A549 (cell line): ENCODE measurements around the gene PPIC. TPM values are rescaled to one million over a fixed set of nuclear protein-coding genes. Genes with fewer than 3 reads are reported as not detected.

Source experiments
- ATAC-seq, 2 experiments: fragments of 200-7000 bp in 1 of 2; fragments of >200 bp in 1 of 2; cut with Nextera tagmentation in 1 of 2; cut with Tn5 transposase in 1 of 2; 3 replicates each; pipeline versions ENCODE4 v1.8.0 to v1.9.1; 2018 to 2020; ENCODE audit warnings: mild to moderate bottlenecking in 1 of 2, moderate library complexity in 1 of 2
- CTCF ChIA-PET: fragments of 300-600 bp; sonication (Branson Sonifier 250); formaldehyde crosslinking; extraction: SDS; loops from one replicate; lab custom pipeline; 2021; ENCODE audit warnings: antibody characterized with exemption, inconsistent platforms; lab: Yijun Ruan, JAX
- POLR2A ChIA-PET: fragments of 350-600 bp; formaldehyde crosslinking; extraction: SDS; loops from one replicate; lab custom pipeline; 2021; ENCODE audit warnings: antibody characterized with exemption, inconsistent platforms; lab: Yijun Ruan, JAX
- DNase-seq, 2 experiments: peaks; one replicate each; pipeline versions ENCODE4 v3.0.0 to v3.0.0-alpha.2; 2011 to 2016; ENCODE audit warnings: low read depth in 1 of 2, low spot score in 1 of 2
- FAIRE-seq: peaks from 2 replicates; lab custom pipeline; 2011; peaks lifted over from hg19 to GRCh38; lab: Jason Lieb, UNC
- H3K27ac ChIP-seq, 2 experiments: fragments of >200 bp; sonication (Bioruptor Twin); formaldehyde crosslinking; 3 replicates each; pipeline ENCODE4 v1.5.1; 2016 to 2017
- H3K4me1 ChIP-seq: fragments of >200 bp; sonication (Bioruptor Twin); formaldehyde crosslinking; 3 replicates; pipeline ENCODE4 v1.6.1; 2016
- H3K4me2 ChIP-seq: fragments of >200 bp; sonication (Bioruptor Twin); formaldehyde crosslinking; 3 replicates; pipeline ENCODE4 v1.6.1; 2016
- H3K4me3 ChIP-seq: fragments of >200 bp; sonication (Bioruptor Twin); formaldehyde crosslinking; 3 replicates; pipeline ENCODE4 v1.5.1; 2016
- H3K9me3 ChIP-seq: fragments of >200 bp; sonication (Bioruptor Twin); formaldehyde crosslinking; 3 replicates; pipeline ENCODE4 v1.6.1; 2016
- CBX2 ChIP-seq: fragments of 200-600 bp; sonication (generic); IDR thresholded peaks from 2 replicates; pipeline ENCODE4 v1.6.1; 2016; ENCODE audit warnings: low read depth, mild to moderate bottlenecking, borderline replicate concordance
- CHD2 ChIP-seq: fragments of 150-350 bp; IDR thresholded peaks from 2 replicates; pipeline ENCODE4 v1.6.1; 2014; ENCODE audit warnings: low read length; ENCODE audit not compliant: partially characterized antibody
- EP300 ChIP-seq, 2 experiments: fragments of >200 bp; sonication (Bioruptor Twin); formaldehyde crosslinking; IDR thresholded peaks; 2 replicates in 1 of 2; 3 replicates in 1 of 2; pipeline ENCODE4 v1.6.1; 2016 to 2017
- ESRRA ChIP-seq: fragments of 150-350 bp; IDR thresholded peaks from 2 replicates; pipeline ENCODE4 v1.6.1; 2014; ENCODE audit warnings: mild to moderate bottlenecking, low read length, borderline replicate concordance
- FOSL2 ChIP-seq, 2 experiments: fragments of 450-650 bp in 1 of 2; fragments of >200 bp in 1 of 2; sonication (Bioruptor Twin) in 1 of 2; formaldehyde crosslinking; IDR thresholded peaks; 2 replicates each; pipeline versions ENCODE4 v1.5.0 to v1.6.1; 2016 to 2020; ENCODE audit warnings: mild to moderate bottlenecking in 1 of 2, moderate library complexity in 1 of 2
- FOXS1 ChIP-seq: fragments of 250-450 bp; sonication (Bioruptor Pico); IDR thresholded peaks from 2 replicates; pipeline ENCODE4 v1.5.0; 2020; ENCODE audit warnings: mild to moderate bottlenecking, moderate library complexity
- HEYL ChIP-seq: fragments of 250-450 bp; sonication (Bioruptor Pico); IDR thresholded peaks from 2 replicates; pipeline ENCODE4 v1.8.0; 2021; ENCODE audit warnings: mild to moderate bottlenecking, moderate library complexity
- HOXB5 ChIP-seq: fragments of 250-450 bp; sonication (Bioruptor Pico); IDR thresholded peaks from 2 replicates; pipeline ENCODE4 v1.5.0; 2020; ENCODE audit warnings: mild to moderate bottlenecking, moderate library complexity
- JUN ChIP-seq, 2 experiments: fragments of >200 bp; sonication (Bioruptor Twin); formaldehyde crosslinking; IDR thresholded peaks; 2 replicates in 1 of 2; 3 replicates in 1 of 2; pipeline ENCODE4 v1.6.1; 2016 to 2017
- MAFK ChIP-seq: fragments of 450-650 bp; IDR thresholded peaks from 2 replicates; pipeline ENCODE4 v1.6.1; 2014; ENCODE audit not compliant: partially characterized antibody
- MYC ChIP-seq: IDR thresholded peaks from 2 replicates; pipeline ENCODE4 v1.6.1; 2012; ENCODE audit warnings: mild to moderate bottlenecking, inconsistent platforms, low read length, improper control_type of control experiment, borderline replicate concordance
- NPAS2 ChIP-seq: fragments of 250-450 bp; sonication (Bioruptor Pico); IDR thresholded peaks from 2 replicates; pipeline ENCODE4 v1.8.0; 2022; ENCODE audit warnings: mild to moderate bottlenecking, moderate library complexity, borderline replicate concordance
- NR3C1 ChIP-seq: fragments of >200 bp; sonication (Bioruptor Twin); formaldehyde crosslinking; IDR thresholded peaks from 3 replicates; pipeline ENCODE4 v1.6.1; 2017
- POLR2A ChIP-seq: IDR thresholded peaks from 2 replicates; pipeline ENCODE4 v1.6.1; 2012; ENCODE audit warnings: mild to moderate bottlenecking, low read length
- RNF2 ChIP-seq: fragments of 200-600 bp; sonication (generic); IDR thresholded peaks from 2 replicates; pipeline ENCODE4 v1.6.1; 2016; ENCODE audit warnings: low read depth, mild to moderate bottlenecking, antibody characterized with exemption, moderate library complexity, borderline replicate concordance
- SREBF2 ChIP-seq: fragments of 450-650 bp; IDR thresholded peaks from 2 replicates; pipeline ENCODE4 v1.6.1; 2014; ENCODE audit warnings: mild to moderate bottlenecking, moderate library complexity
- TP53 ChIP-seq: fragments of 250-450 bp; sonication (Bioruptor Pico); IDR thresholded peaks from 2 replicates; pipeline ENCODE4 v1.5.0; 2021; ENCODE audit warnings: mild to moderate bottlenecking, moderate library complexity
- ZC3H11A ChIP-seq: fragments of 450-650 bp; IDR thresholded peaks from 2 replicates; pipeline ENCODE4 v1.6.1; 2014; ENCODE audit warnings: antibody characterized with exemption, mild to moderate bottlenecking
- ZFP36 ChIP-seq: fragments of 450-650 bp; IDR thresholded peaks from 2 replicates; pipeline ENCODE4 v1.6.1; 2014; ENCODE audit warnings: borderline replicate concordance; ENCODE audit not compliant: partially characterized antibody
- ZNF302 ChIP-seq: fragments of 250-450 bp; sonication (Bioruptor Pico); IDR thresholded peaks from 2 replicates; pipeline ENCODE4 v1.9.0; 2021; ENCODE audit warnings: inconsistent platforms, mild to moderate bottlenecking, moderate library complexity
- WGBS: methylation state at CpG from one replicate; pipeline ENCODE4 v1.1.6; 2017; ENCODE audit errors: missing lambda C conversion rate; 5-methylcytosine and 5-hydroxymethylcytosine counted together
- polyA plus RNA-seq, 4 experiments: library from polyadenylated mRNA; depleted of rRNA in 3 of 4; stranded (reverse); fragments of >200 nt; fragmentation: RNase III in 1 of 4; extraction: RNeasy Plus Mini Kit Qiagen cat#74134 plus additional on column Dnase treatment in 1 of 4; gene quantifications; 2 replicates in 3 of 4; 3 replicates in 1 of 4; pipeline ENCODE4 v1.2.3, GENCODE V29; 2011 to 2017
- TF ChIP-seq, protein P1 (sequence below): fragments of 450-650 bp; IDR thresholded peaks from 2 replicates; pipeline ENCODE4 v1.6.1; 2014; ENCODE audit warnings: antibody characterized with exemption
- TF ChIP-seq, protein P2 (sequence below): fragments of >200 bp; sonication (Bioruptor Twin); formaldehyde crosslinking; IDR thresholded peaks from 3 replicates; pipeline ENCODE4 v1.6.1; 2016
- TF ChIP-seq, protein P3 (sequence below): IDR thresholded peaks from 2 replicates; pipeline ENCODE4 v1.6.1; 2012
- TF ChIP-seq, protein P4 (sequence below): IDR thresholded peaks from 2 replicates; pipeline ENCODE4 v1.6.1; 2012

Gene PPIC
- polyA plus RNA-seq, 2 of the 4 experiments (the other 2 are of a cell fraction) = 18.7 to 21.1 TPM

DNA sequence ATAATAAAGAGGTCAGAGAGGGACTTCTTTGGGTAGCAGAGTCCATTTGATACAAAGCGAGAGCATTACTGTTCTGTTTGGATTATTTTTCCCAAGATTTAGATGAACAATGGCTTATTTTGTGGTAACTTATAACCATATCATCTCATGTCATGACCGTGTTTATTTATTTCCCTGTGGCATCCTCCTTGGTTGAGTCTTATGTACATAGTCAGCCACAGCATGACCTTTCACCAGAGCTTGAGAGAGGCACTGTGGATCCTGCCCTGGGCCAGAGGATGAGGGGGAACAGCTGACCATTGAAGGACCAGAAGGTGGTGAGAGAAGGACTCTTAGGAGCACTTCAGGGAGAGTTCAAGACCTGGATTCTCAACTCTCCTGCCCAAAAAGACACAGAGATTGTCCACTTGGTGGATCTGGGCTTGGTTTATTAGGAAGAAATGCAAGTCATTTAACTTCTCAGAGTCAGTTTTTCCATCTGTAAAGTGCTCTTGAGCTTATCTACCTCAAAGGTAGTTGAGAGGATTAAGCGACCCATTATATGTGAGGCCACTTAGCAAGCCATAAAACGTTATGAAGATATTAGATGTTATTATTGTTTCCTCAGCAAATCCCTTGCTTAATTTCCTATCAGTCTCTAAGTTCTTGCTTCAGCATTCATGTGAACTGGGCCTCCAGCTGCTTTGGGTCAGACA is 51.4 kb downstream of the PPIC start:
- Histone ChIP-seq H3K27ac (no peak overlapping the region), H3K4me1 (no peaks in the 10 kb centered on the region), H3K9me3 (no peaks in the 10 kb centered on the region), H3K4me3 (no peak overlapping the region), H3K4me2 (no peak overlapping the region)
- DNase-seq = no peak
- ChIA-PET CTCF (interaction anchor here (1.3 kb wide), 1 partner anchor 10 kb away, joined by 5 read pairs; no protein-coding TSS in a partner anchor), POLR2A (no interaction called here)
- 77% methylated on average over 4 of the region's 4 CpGs for WGBS
- TF ChIP-seq, protein P1, sequence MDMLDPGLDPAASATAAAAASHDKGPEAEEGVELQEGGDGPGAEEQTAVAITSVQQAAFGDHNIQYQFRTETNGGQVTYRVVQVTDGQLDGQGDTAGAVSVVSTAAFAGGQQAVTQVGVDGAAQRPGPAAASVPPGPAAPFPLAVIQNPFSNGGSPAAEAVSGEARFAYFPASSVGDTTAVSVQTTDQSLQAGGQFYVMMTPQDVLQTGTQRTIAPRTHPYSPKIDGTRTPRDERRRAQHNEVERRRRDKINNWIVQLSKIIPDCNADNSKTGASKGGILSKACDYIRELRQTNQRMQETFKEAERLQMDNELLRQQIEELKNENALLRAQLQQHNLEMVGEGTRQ = no peak
- TF ChIP-seq MYC (no peak), CBX2 (no peak), POLR2A (no peak), CHD2 (no peak), ZFP36 (no peak), ESRRA (no peak), NR3C1 (no peak), HEYL (no peak), FOXS1 (CRISPR knock-in tag) (no peak), EP300 (IDR thresholded peaks at IDR 0.05) (no peak), MAFK (no peak), SREBF2 (no peak), HOXB5 (CRISPR knock-in tag) (no peak), ZC3H11A (no peak), JUN (IDR thresholded peaks at IDR 0.05) (no peak), ZNF302 (no peak)
- TF ChIP-seq, protein P2, sequence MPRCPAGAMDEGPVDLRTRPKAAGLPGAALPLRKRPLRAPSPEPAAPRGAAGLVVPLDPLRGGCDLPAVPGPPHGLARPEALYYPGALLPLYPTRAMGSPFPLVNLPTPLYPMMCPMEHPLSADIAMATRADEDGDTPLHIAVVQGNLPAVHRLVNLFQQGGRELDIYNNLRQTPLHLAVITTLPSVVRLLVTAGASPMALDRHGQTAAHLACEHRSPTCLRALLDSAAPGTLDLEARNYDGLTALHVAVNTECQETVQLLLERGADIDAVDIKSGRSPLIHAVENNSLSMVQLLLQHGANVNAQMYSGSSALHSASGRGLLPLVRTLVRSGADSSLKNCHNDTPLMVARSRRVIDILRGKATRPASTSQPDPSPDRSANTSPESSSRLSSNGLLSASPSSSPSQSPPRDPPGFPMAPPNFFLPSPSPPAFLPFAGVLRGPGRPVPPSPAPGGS = no peak
- TF ChIP-seq, protein P3, sequence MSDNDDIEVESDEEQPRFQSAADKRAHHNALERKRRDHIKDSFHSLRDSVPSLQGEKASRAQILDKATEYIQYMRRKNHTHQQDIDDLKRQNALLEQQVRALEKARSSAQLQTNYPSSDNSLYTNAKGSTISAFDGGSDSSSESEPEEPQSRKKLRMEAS = no peak
- no peak for FAIRE-seq
- no peak for ATAC-seq

DNA sequence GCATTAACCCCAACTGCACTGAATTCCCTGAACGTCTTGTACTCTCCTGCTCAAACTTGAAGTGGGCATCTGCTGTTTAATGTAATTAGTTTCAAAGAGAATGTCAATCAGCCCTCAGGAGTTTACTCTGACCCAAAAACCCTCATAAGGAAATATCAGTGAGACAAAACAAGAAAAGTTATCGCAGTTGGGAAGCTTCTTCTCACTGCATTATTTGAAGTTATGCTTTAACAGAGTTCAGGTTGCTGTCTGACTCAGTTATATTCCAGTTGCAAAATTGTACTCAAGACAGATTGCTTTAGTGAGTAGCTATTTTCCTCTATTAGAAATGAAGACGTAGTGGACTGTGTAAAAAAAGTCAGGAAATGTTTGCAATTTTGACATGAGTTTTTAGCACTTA is 52.1 kb downstream of the PPIC start:
- Histone ChIP-seq H3K27ac (no peak overlapping the region), H3K4me2 (no peak overlapping the region), H3K4me1 (no peaks in the 10 kb centered on the region), H3K4me3 (no peak overlapping the region), H3K9me3 (no peaks in the 10 kb centered on the region)
- CTCF ChIA-PET = interaction anchor here (1.3 kb wide), 1 partner anchor 10 kb away, joined by 5 read pairs; no protein-coding TSS in a partner anchor
- FAIRE-seq = no peak
- DNase-seq = no peak
- WGBS = 91% methylated on average over 3 of the region's 3 CpGs
- POLR2A ChIA-PET = no interaction called here
- no peak for ATAC-seq
- TF ChIP-seq TP53 (no peak), JUN (IDR thresholded peaks at IDR 0.05) (no peak), ESRRA (no peak), MAFK (no peak), EP300 (IDR thresholded peaks at IDR 0.05) (no peak), FOXS1 (CRISPR knock-in tag) (no peak), POLR2A (no peak), FOSL2 (IDR thresholded peaks at IDR 0.05) (no peak), FOSL2 (CRISPR knock-in tag; IDR thresholded peaks at IDR 0.05) (no peak), NPAS2 (CRISPR knock-in tag) (no peak), ZFP36 (no peak), RNF2 (no peak)
- TF ChIP-seq, protein P4, sequence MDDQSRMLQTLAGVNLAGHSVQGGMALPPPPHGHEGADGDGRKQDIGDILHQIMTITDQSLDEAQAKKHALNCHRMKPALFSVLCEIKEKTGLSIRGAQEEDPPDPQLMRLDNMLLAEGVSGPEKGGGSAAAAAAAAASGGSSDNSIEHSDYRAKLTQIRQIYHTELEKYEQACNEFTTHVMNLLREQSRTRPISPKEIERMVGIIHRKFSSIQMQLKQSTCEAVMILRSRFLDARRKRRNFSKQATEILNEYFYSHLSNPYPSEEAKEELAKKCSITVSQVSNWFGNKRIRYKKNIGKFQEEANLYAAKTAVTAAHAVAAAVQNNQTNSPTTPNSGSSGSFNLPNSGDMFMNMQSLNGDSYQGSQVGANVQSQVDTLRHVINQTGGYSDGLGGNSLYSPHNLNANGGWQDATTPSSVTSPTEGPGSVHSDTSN = no peak
